Panc1 (cell line): ENCODE measurements around the gene KCNQ1.

Experiments used
- CTCF ChIP-seq: fragments of 450-650 bp; IDR thresholded peaks from 2 replicates; pipeline ENCODE4 v1.5.1; 2017; ENCODE audit warnings: mild to moderate bottlenecking
- POLR2AphosphoS5 ChIP-seq: IDR thresholded peaks from 2 replicates; pipeline ENCODE4 v1.6.1; 2012; ENCODE audit warnings: mild to moderate bottlenecking, low read depth, low read length, moderate library complexity
- REST ChIP-seq, 2 experiments: IDR thresholded peaks; 2 replicates each; pipeline ENCODE4 v1.6.1; 2011 to 2012; ENCODE audit warnings: low read depth in 2 of 2, control low read depth in 1 of 2, low read length in 1 of 2, mild to moderate bottlenecking in 1 of 2, moderate library complexity in 1 of 2; ENCODE audit not compliant: insufficient read depth in 1 of 2
- SIN3A ChIP-seq: IDR thresholded peaks from 2 replicates; pipeline ENCODE4 v1.6.1; 2012; ENCODE audit warnings: low read depth, mild to moderate bottlenecking, low read length, moderate library complexity, borderline replicate concordance; ENCODE audit not compliant: insufficient read depth
- TCF7L2 ChIP-seq: IDR thresholded peaks from 2 replicates; pipeline ENCODE4 v1.6.1; 2011; ENCODE audit warnings: mild to moderate bottlenecking, low read depth, low read length, inconsistent platforms

- TF ChIP-seq CTCF (no peak), SIN3A (no peak), POLR2AphosphoS5 (no peak), REST (IDR thresholded peaks at IDR 0.05; ENCODE audit: insufficient read depth in 1 of 2, low read depth in 2 of 2, low read length in 1 of 2) (no peak), TCF7L2 (no peak)
These were observed 105.2 kb downstream of the KCNQ1 start for GRCh38 chr11:2549876-2550605.
